Fibroblast of mammary gland (primary cell): ENCODE measurements around the gene MPZL3.

ENCODE experiments used
- DNase-seq: peaks from one replicate; pipeline ENCODE4 v3.0.0-alpha.2; 2010; ENCODE audit warnings: low read depth
- H3K4me3 ChIP-seq: 2 replicates; pipeline ENCODE4 v1.5.1; 2011; ENCODE audit warnings: low read depth, mild to moderate bottlenecking, low read length, moderate library complexity; ENCODE audit not compliant: control insufficient read depth
- CTCF ChIP-seq: conservative IDR thresholded peaks from 2 replicates; pipeline ENCODE4 v1.5.1; 2011; ENCODE audit warnings: low read depth, low read length, inconsistent platforms; ENCODE audit not compliant: control insufficient read depth, insufficient read depth

Gene MPZL3

GRCh38 chr11:118251858-118252652 lies at the start of gene MPZL3:
Gene MPZL3, minus strand, starts transcription at chr11:118252365. Its CDS starts 71 bp downstream, at chr11:118252294.
- TF ChIP-seq CTCF, result no peak
- peak within 1 kb of the TSS; percentile 69 for H3K4me3 ChIP-seq
- peak; percentile 53 for DNase-seq

GRCh38 chr11:118301600-118302195 lies 49.5 kb upstream of the MPZL3 start:
- no peak for DNase-seq
- no peak for TF ChIP-seq CTCF
- no peak overlapping the region for H3K4me3 ChIP-seq

GRCh38 chr11:118295815-118296454 lies 43.8 kb upstream of the MPZL3 start:
- peak; percentile 59 for TF ChIP-seq CTCF
- peak; percentile 47 for DNase-seq

GRCh38 chr11:118295199-118295598 lies 43.0 kb upstream of the MPZL3 start:
- TF ChIP-seq CTCF, result no peak
- DNase-seq, result no peak
- no peak overlapping the region for H3K4me3 ChIP-seq

More at GRCh38 chr11:118295815-118296454, 43.8 kb upstream of the MPZL3 start:
- H3K4me3 ChIP-seq, result no peak overlapping the region

GRCh38 chr11:118294053-118294452 lies 41.9 kb upstream of the MPZL3 start:
- H3K4me3 ChIP-seq, result no peak overlapping the region
- TF ChIP-seq CTCF, result no peak
- DNase-seq, result no peak

GRCh38 chr11:118291477-118292135 lies 39.4 kb upstream of the MPZL3 start:
- peak; percentile 58 for DNase-seq
- H3K4me3 ChIP-seq, result no peak overlapping the region
- TF ChIP-seq CTCF, result no peak
